HepG2 (cell line): ENCODE results near the gene SMIM41. TPM values are rescaled to one million over a fixed set of nuclear protein-coding genes. Genes with fewer than 3 reads are reported as not detected.

Experiments used
- ATAC-seq: fragments of 200-7000 bp; cut with Tn5 transposase; 3 replicates; pipeline ENCODE4 v1.9.1; 2020; ENCODE audit warnings: mild to moderate bottlenecking, moderate library complexity
- BruUV-seq: library from RNA; stranded (reverse); fragments of 400-500 nt; replicated peaks from 2 replicates; lab custom pipeline; 2021; lab: Mats Ljungman, UMichigan
- CTCF ChIA-PET: fragments of 300-600 bp; formaldehyde crosslinking; extraction: SDS; loops from one replicate; lab custom pipeline; 2021; ENCODE audit warnings: low total read pairs, inconsistent platforms, low intra/inter-chr PET ratio; lab: Yijun Ruan, JAX
- POLR2A ChIA-PET: fragments of 350-600 bp; sonication (Branson Sonifier 250); formaldehyde crosslinking; loops from one replicate; lab custom pipeline; 2020; ENCODE audit warnings: antibody characterized with exemption, inconsistent platforms; lab: Yijun Ruan, JAX
- DNase-seq: peaks from one replicate; pipeline ENCODE4 v3.0.0-alpha.2; 2015; ENCODE audit warnings: low spot score
- FAIRE-seq: peaks from 3 replicates; lab custom pipeline; 2011; peaks lifted over from hg19 to GRCh38; lab: Jason Lieb, UNC
- H2AFZ ChIP-seq: one replicate; pipeline ENCODE4 v1.6.1; 2011; ENCODE audit warnings: low read length, inconsistent platforms
- H3K27ac ChIP-seq: fragments of 300-600 bp; 3 replicates; pipeline ENCODE4 v1.8.0; 2011; ENCODE audit warnings: mixed run types, mild to moderate bottlenecking, mixed read lengths, low read length, inconsistent platforms; ENCODE audit not compliant: insufficient read depth; ENCODE audit errors: extremely low read length
- H3K27me3 ChIP-seq, 2 experiments: fragments of 200-600 bp in 1 of 2; 2 replicates in 1 of 2; 3 replicates in 1 of 2; pipeline versions ENCODE4 v1.6.0 to v1.8.0; 2011; ENCODE audit warnings: low read length in 2 of 2, mild to moderate bottlenecking in 2 of 2, moderate library complexity in 2 of 2, inconsistent platforms in 1 of 2; ENCODE audit not compliant: insufficient read depth in 2 of 2, control insufficient read depth in 1 of 2
- H3K36me3 ChIP-seq, 2 experiments: fragments of 200-600 bp in 1 of 2; replicated peaks in 1 of 2; 2 replicates in 1 of 2; 3 replicates in 1 of 2; pipeline versions ENCODE4 v1.5.1 to v1.8.0; 2011; ENCODE audit warnings: low read length in 2 of 2, inconsistent platforms in 1 of 2; ENCODE audit not compliant: insufficient read depth in 2 of 2, control insufficient read depth in 1 of 2
- H3K4me1 ChIP-seq: 2 replicates; pipeline ENCODE4 v1.5.1; 2012; ENCODE audit warnings: low read length, inconsistent platforms; ENCODE audit not compliant: insufficient read depth
- H3K4me2 ChIP-seq: 2 replicates; pipeline ENCODE4 v1.6.0; 2011; ENCODE audit warnings: low read depth, low read length, inconsistent platforms
- H3K4me3 ChIP-seq, 3 experiments: fragments of 200-600 bp in 1 of 3; sonication (generic), shearing (Covaris generic) in 1 of 3; replicated peaks in 1 of 3; 2 replicates each; pipeline ENCODE4 v1.5.1; 2011 to 2016; ENCODE audit warnings: low read length in 3 of 3, inconsistent platforms in 2 of 3, low read depth in 2 of 3, mild to moderate bottlenecking in 2 of 3, control low read depth in 1 of 3, mixed read lengths in 1 of 3; ENCODE audit not compliant: insufficient read depth in 1 of 3
- H3K79me2 ChIP-seq: one replicate; pipeline ENCODE4 v1.6.1; 2011; ENCODE audit warnings: low read length, inconsistent platforms; ENCODE audit not compliant: insufficient read depth
- H3K9ac ChIP-seq: 2 replicates; pipeline ENCODE4 v1.6.0; 2011; ENCODE audit warnings: mild to moderate bottlenecking, low read depth, low read length, inconsistent platforms; ENCODE audit not compliant: insufficient read depth
- H3K9me3 ChIP-seq: 2 replicates; pipeline ENCODE4 v1.5.1; 2012; ENCODE audit warnings: mild to moderate bottlenecking, low read length
- H4K20me1 ChIP-seq: 2 replicates; pipeline ENCODE4 v1.6.0; 2011; ENCODE audit warnings: inconsistent platforms, mild to moderate bottlenecking, low read length, moderate library complexity; ENCODE audit not compliant: insufficient read depth
- CBFB ChIP-seq: sonication (generic); formaldehyde crosslinking; IDR thresholded peaks from 2 replicates; pipeline ENCODE4 v1.4.0; 2020; ENCODE audit warnings: missing genetic modification reagents
- CC2D1A ChIP-seq: sonication (generic); formaldehyde crosslinking; IDR thresholded peaks from 2 replicates; pipeline ENCODE4 v1.8.1; 2023; ENCODE audit warnings: mild to moderate bottlenecking, missing genetic modification reagents
- DMAP1 ChIP-seq: IDR thresholded peaks from 2 replicates; pipeline ENCODE4 v1.6.1; 2016
- GABPA ChIP-seq, 2 experiments: IDR thresholded peaks; 2 replicates each; pipeline ENCODE4 v1.6.1; 2011 to 2016; ENCODE audit warnings: low read depth in 2 of 2, low read length in 1 of 2, missing biosample characterization in 1 of 2, missing genetic modification characterization in 1 of 2
- MAZ ChIP-seq, 2 experiments: sonication (generic) in 1 of 2; formaldehyde crosslinking in 1 of 2; IDR thresholded peaks; 2 replicates each; pipeline versions ENCODE4 v1.5.0 to v1.6.1; 2012 to 2020; ENCODE audit warnings: low read depth in 2 of 2, mild to moderate bottlenecking in 2 of 2, borderline replicate concordance in 1 of 2, improper control_type of control experiment in 1 of 2, low read length in 1 of 2, missing genetic modification reagents in 1 of 2, moderate library complexity in 1 of 2
- MTA1 ChIP-seq: sonication (generic); formaldehyde crosslinking; IDR thresholded peaks from 2 replicates; pipeline ENCODE4 v1.4.0; 2020; ENCODE audit warnings: missing genetic modification reagents, mild to moderate bottlenecking, borderline replicate concordance
- POLR2AphosphoS5 ChIP-seq: IDR thresholded peaks from 2 replicates; pipeline ENCODE4 v1.6.1; 2012; ENCODE audit warnings: low read depth, low read length
- SP5 ChIP-seq: IDR thresholded peaks from 2 replicates; pipeline ENCODE4 v1.6.1; 2016; ENCODE audit warnings: low read depth, borderline replicate concordance
- TAF1 ChIP-seq: sonication (generic); formaldehyde crosslinking; IDR thresholded peaks from 2 replicates; pipeline ENCODE4 v1.4.0; 2020; ENCODE audit warnings: missing genetic modification reagents
- ZNF274 ChIP-seq: sonication (generic); formaldehyde crosslinking; IDR thresholded peaks from 2 replicates; pipeline ENCODE4 v1.5.1; 2020; ENCODE audit warnings: mild to moderate bottlenecking, missing genetic modification reagents
- ZNF296 ChIP-seq: sonication (generic); formaldehyde crosslinking; conservative IDR thresholded peaks from 2 replicates; pipeline ENCODE4 v1.5.0; 2020; ENCODE audit warnings: mild to moderate bottlenecking, missing genetic modification reagents
- ZNF580 ChIP-seq: IDR thresholded peaks from 2 replicates; pipeline ENCODE4 v1.6.1; 2016; ENCODE audit warnings: low read depth, borderline replicate concordance
- ZNF598 ChIP-seq: sonication (generic); formaldehyde crosslinking; IDR thresholded peaks from 2 replicates; pipeline ENCODE4 v1.5.1; 2020; ENCODE audit warnings: mild to moderate bottlenecking, missing genetic modification reagents, borderline replicate concordance
- ZNF816 ChIP-seq: sonication (generic); formaldehyde crosslinking; IDR thresholded peaks from 2 replicates; pipeline ENCODE4 v1.8.0; 2022; ENCODE audit warnings: missing genetic modification reagents, mild to moderate bottlenecking, borderline replicate concordance
- WGBS: methylation state at CpG from one replicate; pipeline ENCODE4 v1.1.6; 2017; ENCODE audit warnings: low lambda C conversion rate; 5-methylcytosine and 5-hydroxymethylcytosine counted together
- in situ Hi-C: cut with HindIII; loops from 2 replicates; pipeline ENCODE4 v1.10.0; 2017; ENCODE audit warnings: low pct_unique_long_range_greater_than_20kb; ENCODE audit not compliant: extremely low pct_ligation_motif_present
- intact Hi-C: fragments of 100-400 bp; cut with micrococcal nuclease; formaldehyde crosslinking; loops from one replicate; pipeline ENCODE4 v1.10.0; 2022; ENCODE audit not compliant: unreplicated experiment
- polyA plus RNA-seq, 8 experiments: library from polyadenylated mRNA; depleted of rRNA in 3 of 8; stranded (reverse) in 7 of 8; unstranded in 1 of 8; fragments of >200 nt; fragmentation: Illumina TruSeq in 4 of 8; extraction: Trizol in 4 of 8; gene quantifications; 2 replicates each; pipeline versions ENCODE4 v1.2.1 to v1.2.3, GENCODE V29; 2011 to 2016; ENCODE audit warnings: low read depth in 4 of 8, missing spikeins in 1 of 8, mixed read lengths in 1 of 8; ENCODE audit not compliant: insufficient read depth in 1 of 8
- total RNA-seq, 5 experiments: library from RNA; depleted of rRNA; stranded (reverse); fragments of >200 nt; fragmentation: Illumina TruSeq; extraction: Trizol; gene quantifications; 2 replicates each; pipeline ENCODE4 v1.2.3, GENCODE V29; 2016; ENCODE audit warnings: low read depth in 1 of 5
- TF ChIP-seq, protein P1 (sequence below): sonication (generic); formaldehyde crosslinking; IDR thresholded peaks from 2 replicates; pipeline ENCODE4 v1.5.1; 2020; ENCODE audit warnings: mild to moderate bottlenecking, missing genetic modification reagents, moderate library complexity
- TF ChIP-seq, protein P2 (sequence below): sonication (generic); formaldehyde crosslinking; IDR thresholded peaks from 2 replicates; pipeline ENCODE4; 2020; ENCODE audit warnings: missing genetic modification reagents, mild to moderate bottlenecking, borderline replicate concordance

The SMIM41 gene
- total and polyA plus RNA-seq, 2 of the 13 experiments (the other 11 are each of a cell fraction or from before 2014, with no cell fraction given): not detected

- peak overlapping the region; percentile 81 for H3K4me2 ChIP-seq
- H3K9me3 ChIP-seq: no peaks in the 10 kb centered on the region
- WGBS: no CpG with 5 or more reads among the region's 9 CpGs
- H3K27me3 ChIP-seq: peaks cover 9 to 18% of the 10 kb centered on the region in 2 experiments; a peak in 4 of 5 replicates
- ChIA-PET POLR2A (interaction anchor here (1.6 to 2.4 kb wide), 4 partner anchors 12 to 56 kb away, joined by 4 to 15 read pairs (median 10); partner anchors contain the start of genes ATG101 and NR4A1), CTCF (interaction anchor here (1.0 to 3.1 kb wide), 2 partner anchors 55 to 58 kb away, joined by 4 to 79 read pairs; no protein-coding TSS in a partner anchor)
- intact Hi-C loops: loop anchor here (5.0 kb wide), 1 partner anchor 36 kb away; no protein-coding TSS in a partner anchor
- in situ Hi-C loops: loop anchor here (5.0 kb wide), 1 partner anchor 54 kb away; no protein-coding TSS in a partner anchor
- ATAC-seq (peak; percentile 36), DNase-seq (no peak), FAIRE-seq (no peak)
- peaks cover 38% of the 10 kb centered on the region for H3K4me1 ChIP-seq
- H2AFZ ChIP-seq: no peak overlapping the region
- H4K20me1 ChIP-seq: no peaks in the 10 kb centered on the region
- H3K79me2 ChIP-seq: no peaks in the 10 kb centered on the region
- peak overlapping the region; percentile 54 for H3K9ac ChIP-seq
- BruUV-seq: no TSS peak
- H3K4me3 ChIP-seq: peak overlapping the region; percentile 55 to 71 (median 56)
- peaks cover 9 to 22% of the 10 kb centered on the region in 2 experiments; a peak in 4 of 5 replicates for H3K36me3 ChIP-seq
- peak overlapping the region; percentile 46 for H3K27ac ChIP-seq
- TF ChIP-seq MAZ (IDR thresholded peaks at IDR 0.05; ENCODE audit: borderline replicate concordance, low read depth, low read length): no peak
- TF ChIP-seq MAZ (CRISPR knock-in tag; IDR thresholded peaks at IDR 0.05; ENCODE audit: low read depth): 0 out of 2 replicates have a peak, but pooled peaks have one; percentile 40
- TF ChIP-seq ZNF296: no peak
- TF ChIP-seq ZNF598 (CRISPR knock-in tag): no peak
- no peak for TF ChIP-seq POLR2AphosphoS5
- TF ChIP-seq MTA1 (CRISPR knock-in tag): no peak
- peak; percentile 27; the same call in 1 of the 2 replicates for TF ChIP-seq TAF1
- TF ChIP-seq CBFB (CRISPR knock-in tag): no peak
- TF ChIP-seq CC2D1A (CRISPR knock-in tag): no peak
- 0 out of 2 replicates have a peak, but pooled peaks have one; percentile 20 for TF ChIP-seq SP5
- TF ChIP-seq GABPA (IDR thresholded peaks at IDR 0.05; ENCODE audit: low read depth, low read length): 0 out of 2 replicates have a peak, but pooled peaks have one; percentile 8
- TF ChIP-seq GABPA (CRISPR knock-in tag; IDR thresholded peaks at IDR 0.05; ENCODE audit: low read depth): no peak
- 0 out of 2 replicates have a peak, but pooled peaks have one; percentile 4 for TF ChIP-seq ZNF274 (CRISPR knock-in tag)
- TF ChIP-seq ZNF580 (CRISPR knock-in tag): 0 out of 2 replicates have a peak, but pooled peaks have one; percentile 33
- TF ChIP-seq DMAP1 (CRISPR knock-in tag): no peak
- TF ChIP-seq, protein P1, sequence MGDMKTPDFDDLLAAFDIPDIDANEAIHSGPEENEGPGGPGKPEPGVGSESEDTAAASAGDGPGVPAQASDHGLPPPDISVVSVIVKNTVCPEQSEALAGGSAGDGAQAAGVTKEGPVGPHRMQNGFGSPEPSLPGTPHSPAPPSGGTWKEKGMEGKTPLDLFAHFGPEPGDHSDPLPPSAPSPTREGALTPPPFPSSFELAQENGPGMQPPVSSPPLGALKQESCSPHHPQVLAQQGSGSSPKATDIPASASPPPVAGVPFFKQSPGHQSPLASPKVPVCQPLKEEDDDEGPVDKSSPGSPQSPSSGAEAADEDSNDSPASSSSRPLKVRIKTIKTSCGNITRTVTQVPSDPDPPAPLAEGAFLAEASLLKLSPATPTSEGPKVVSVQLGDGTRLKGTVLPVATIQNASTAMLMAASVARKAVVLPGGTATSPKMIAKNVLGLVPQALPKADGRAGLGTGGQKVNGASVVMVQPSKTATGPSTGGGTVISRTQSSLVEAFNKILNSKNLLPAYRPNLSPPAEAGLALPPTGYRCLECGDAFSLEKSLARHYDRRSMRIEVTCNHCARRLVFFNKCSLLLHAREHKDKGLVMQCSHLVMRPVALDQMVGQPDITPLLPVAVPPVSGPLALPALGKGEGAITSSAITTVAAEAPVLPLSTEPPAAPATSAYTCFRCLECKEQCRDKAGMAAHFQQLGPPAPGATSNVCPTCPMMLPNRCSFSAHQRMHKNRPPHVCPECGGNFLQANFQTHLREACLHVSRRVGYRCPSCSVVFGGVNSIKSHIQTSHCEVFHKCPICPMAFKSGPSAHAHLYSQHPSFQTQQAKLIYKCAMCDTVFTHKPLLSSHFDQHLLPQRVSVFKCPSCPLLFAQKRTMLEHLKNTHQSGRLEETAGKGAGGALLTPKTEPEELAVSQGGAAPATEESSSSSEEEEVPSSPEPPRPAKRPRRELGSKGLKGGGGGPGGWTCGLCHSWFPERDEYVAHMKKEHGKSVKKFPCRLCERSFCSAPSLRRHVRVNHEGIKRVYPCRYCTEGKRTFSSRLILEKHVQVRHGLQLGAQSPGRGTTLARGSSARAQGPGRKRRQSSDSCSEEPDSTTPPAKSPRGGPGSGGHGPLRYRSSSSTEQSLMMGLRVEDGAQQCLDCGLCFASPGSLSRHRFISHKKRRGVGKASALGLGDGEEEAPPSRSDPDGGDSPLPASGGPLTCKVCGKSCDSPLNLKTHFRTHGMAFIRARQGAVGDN (CRISPR knock-in tag): peak; percentile 17; the same call in 1 of the 2 replicates
- TF ChIP-seq ZNF816: no peak
- TF ChIP-seq, protein P2, sequence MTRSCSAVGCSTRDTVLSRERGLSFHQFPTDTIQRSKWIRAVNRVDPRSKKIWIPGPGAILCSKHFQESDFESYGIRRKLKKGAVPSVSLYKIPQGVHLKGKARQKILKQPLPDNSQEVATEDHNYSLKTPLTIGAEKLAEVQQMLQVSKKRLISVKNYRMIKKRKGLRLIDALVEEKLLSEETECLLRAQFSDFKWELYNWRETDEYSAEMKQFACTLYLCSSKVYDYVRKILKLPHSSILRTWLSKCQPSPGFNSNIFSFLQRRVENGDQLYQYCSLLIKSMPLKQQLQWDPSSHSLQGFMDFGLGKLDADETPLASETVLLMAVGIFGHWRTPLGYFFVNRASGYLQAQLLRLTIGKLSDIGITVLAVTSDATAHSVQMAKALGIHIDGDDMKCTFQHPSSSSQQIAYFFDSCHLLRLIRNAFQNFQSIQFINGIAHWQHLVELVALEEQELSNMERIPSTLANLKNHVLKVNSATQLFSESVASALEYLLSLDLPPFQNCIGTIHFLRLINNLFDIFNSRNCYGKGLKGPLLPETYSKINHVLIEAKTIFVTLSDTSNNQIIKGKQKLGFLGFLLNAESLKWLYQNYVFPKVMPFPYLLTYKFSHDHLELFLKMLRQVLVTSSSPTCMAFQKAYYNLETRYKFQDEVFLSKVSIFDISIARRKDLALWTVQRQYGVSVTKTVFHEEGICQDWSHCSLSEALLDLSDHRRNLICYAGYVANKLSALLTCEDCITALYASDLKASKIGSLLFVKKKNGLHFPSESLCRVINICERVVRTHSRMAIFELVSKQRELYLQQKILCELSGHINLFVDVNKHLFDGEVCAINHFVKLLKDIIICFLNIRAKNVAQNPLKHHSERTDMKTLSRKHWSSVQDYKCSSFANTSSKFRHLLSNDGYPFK: 0 out of 2 replicates have a peak, but pooled peaks have one; percentile 1
Measured at GRCh38 chr12:52081263-52081733, 1.8 kb downstream of the SMIM41 start.
